Activated CD4-positive, alpha-beta T cell treated with anti-CD3 and anti-CD28 coated beads for 36 hours (primary cell): ENCODE results near the gene HKDC1. TPM values are rescaled to one million over a fixed set of nuclear protein-coding genes. Genes with fewer than 3 reads are reported as not detected.
"Not testable (repeated sequence)": the region's sequence is repeated elsewhere in the genome, so short reads cannot be mapped to it uniquely, and the experiment has no call there.

Experiments
- ATAC-seq: fragments of 200-7000 bp; cut with Tn5 transposase; one replicate; pipeline ENCODE4 v1.10.0; 2021; ENCODE audit warnings: mild to moderate bottlenecking, moderate library complexity
- CTCF ChIA-PET: fragments of 350-600 bp; sonication (Branson Sonifier 250); formaldehyde crosslinking; loops from one replicate; lab custom pipeline; 2021; ENCODE audit warnings: antibody characterized with exemption; lab: Charles Lee
- POLR2A ChIA-PET: fragments of 350-600 bp; sonication (Branson Sonifier 250); formaldehyde crosslinking; loops from one replicate; lab custom pipeline; 2021; ENCODE audit warnings: antibody characterized with exemption, inconsistent platforms; lab: Charles Lee
- DNase-seq: peaks from one replicate; pipeline ENCODE4 v3.0.0-alpha.2; 2020
- H3K27ac Mint-ChIP-seq: one replicate; pipeline ENCODE4 v1.8.0; 2021; ENCODE audit warnings: mixed read lengths
- H3K27me3 Mint-ChIP-seq: one replicate; pipeline ENCODE4 v1.8.0; 2021; ENCODE audit warnings: mixed read lengths
- H3K36me3 Mint-ChIP-seq: one replicate; pipeline ENCODE4 v1.8.0; 2021; ENCODE audit warnings: low read depth, mixed read lengths
- H3K4me1 Mint-ChIP-seq: one replicate; pipeline ENCODE4 v1.8.0; 2021; ENCODE audit warnings: mixed read lengths
- H3K4me3 Mint-ChIP-seq: one replicate; pipeline ENCODE4 v1.8.0; 2021; ENCODE audit warnings: mild to moderate bottlenecking, moderate library complexity, mixed read lengths
- H3K9me3 Mint-ChIP-seq: one replicate; pipeline ENCODE4 v1.8.0; 2021; ENCODE audit warnings: low read depth, mixed read lengths
- intact Hi-C, 2 experiments: fragments of 100-400 bp; cut with DNase I in 1 of 2; cut with micrococcal nuclease in 1 of 2; formaldehyde crosslinking; loops; one replicate each; pipeline versions ENCODE4 v1.14.2 to v1.15.1; 2022 to 2024; cut with DNase I, micrococcal nuclease
- total RNA-seq, 2 experiments: library from RNA; stranded (reverse); gene quantifications; one replicate each; pipeline ENCODE4 v1.2.3, GENCODE V29; 2021

Gene HKDC1
- total RNA-seq, 2 experiments from 2014 or later, result 0.30 to 0.80 TPM

DNA sequence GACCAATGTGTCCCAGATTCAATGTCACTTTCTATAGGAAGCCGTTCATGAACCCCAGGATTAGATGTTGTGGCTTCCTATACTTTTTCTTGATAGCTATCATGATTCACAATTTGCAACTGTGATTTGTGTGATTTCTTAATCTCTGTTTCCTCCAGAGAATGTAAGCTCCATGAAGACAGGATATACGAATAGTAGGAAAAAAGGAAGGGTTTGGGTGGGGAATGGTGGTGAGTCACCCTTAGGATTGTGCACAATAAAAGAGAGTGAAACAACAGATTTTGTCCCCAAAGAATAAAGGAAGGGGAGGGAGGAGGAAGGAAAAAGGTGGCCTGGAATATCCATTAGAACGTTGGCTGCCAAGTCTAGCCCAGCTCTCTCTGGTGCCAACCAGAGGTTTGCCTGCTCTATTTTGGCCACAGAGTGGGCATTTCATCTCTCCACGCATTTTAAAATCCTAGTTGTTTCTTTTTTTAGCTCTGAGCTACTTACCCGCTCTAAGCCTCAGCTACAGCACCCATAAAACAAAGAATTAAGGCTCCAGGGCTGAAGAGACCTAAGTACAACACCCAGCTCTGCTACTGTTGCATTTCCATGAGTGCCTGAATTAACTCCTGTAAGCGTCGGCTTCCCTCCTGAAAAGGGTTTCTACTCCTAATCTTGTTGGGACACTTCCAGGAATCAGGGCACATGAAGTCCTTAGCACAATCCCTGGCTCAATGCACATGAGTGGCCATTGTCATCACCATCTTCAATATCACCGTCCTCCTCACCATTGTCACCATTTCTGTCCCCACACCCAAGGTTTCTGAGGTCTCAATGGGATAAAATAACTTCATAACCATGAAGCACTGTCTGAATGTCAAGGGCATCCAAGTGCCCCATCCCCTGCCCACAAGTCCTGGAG, 61.6 kb downstream of the HKDC1 start:
- POLR2A ChIA-PET, result no interaction called here
- H3K9me3 Mint-ChIP-seq, result no peaks in the 10 kb centered on the region
- DNase-seq (no peak), ATAC-seq (no peak)
- no peaks in the 10 kb centered on the region for H3K4me1 Mint-ChIP-seq
- H3K27ac Mint-ChIP-seq, result no peak overlapping the region
- CTCF ChIA-PET, result interaction anchor here (0.6 to 1.1 kb wide), 5 partner anchors 64 to 434 kb away, joined by 3 to 5 read pairs (median 4); no protein-coding TSS in a partner anchor
- H3K4me3 Mint-ChIP-seq, result no peak overlapping the region
- no peaks in the 10 kb centered on the region for H3K27me3 Mint-ChIP-seq
- H3K36me3 Mint-ChIP-seq, result no peaks in the 10 kb centered on the region
- intact Hi-C loops, result no loop called here

GRCh38 chr10:69284402-69284801, 64.3 kb downstream of the HKDC1 start:
- H3K36me3 Mint-ChIP-seq, POLR2A ChIA-PET, H3K4me3 Mint-ChIP-seq, H3K27ac Mint-ChIP-seq, H3K9me3 Mint-ChIP-seq, ATAC-seq, DNase-seq, H3K27me3 Mint-ChIP-seq, H3K4me1 Mint-ChIP-seq, intact Hi-C loops: not testable (repeated sequence)
- CTCF ChIA-PET, result interaction anchor here (0.6 kb wide), 1 partner anchor 189 kb away, joined by 5 read pairs; no protein-coding TSS in a partner anchor

GRCh38 chr10:69285699-69286098, 65.6 kb downstream of the HKDC1 start:
- Mint-ChIP-seq H3K4me1 (no peaks in the 10 kb centered on the region), H3K9me3 (no peaks in the 10 kb centered on the region), H3K27me3 (no peaks in the 10 kb centered on the region), H3K4me3 (no peak overlapping the region), H3K36me3 (no peaks in the 10 kb centered on the region), H3K27ac (no peak overlapping the region)
- intact Hi-C loops, result no loop called here
- ATAC-seq (no peak), DNase-seq (no peak)
- CTCF ChIA-PET, result interaction anchor here (0.6 to 0.7 kb wide), 3 partner anchors 25 to 995 kb away, joined by 3 to 4 read pairs (median 3); no protein-coding TSS in a partner anchor
- POLR2A ChIA-PET, result no interaction called here

DNA sequence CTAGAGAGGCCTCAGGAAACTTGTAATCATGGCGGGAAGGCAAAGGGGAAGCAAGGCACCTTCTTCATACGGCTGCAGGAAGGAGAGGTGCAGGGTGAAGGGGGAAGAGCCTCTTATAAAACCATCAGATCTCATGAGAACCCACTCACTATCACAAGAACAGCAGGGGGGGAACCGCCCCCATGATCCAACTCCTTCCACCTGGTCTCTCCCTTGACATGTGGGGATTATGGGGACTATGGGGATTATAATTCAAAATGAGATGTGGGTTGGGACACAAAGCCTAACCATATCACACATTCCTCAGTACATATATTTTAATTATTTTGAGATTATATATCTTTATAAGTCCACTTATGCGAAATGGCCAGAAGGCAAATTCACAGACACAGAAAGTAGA, 67.0 kb downstream of the HKDC1 start:
- Mint-ChIP-seq H3K36me3 (no peaks in the 10 kb centered on the region), H3K9me3 (no peaks in the 10 kb centered on the region), H3K27ac (no peak overlapping the region), H3K4me3 (no peak overlapping the region), H3K27me3 (no peaks in the 10 kb centered on the region), H3K4me1 (no peaks in the 10 kb centered on the region)
- intact Hi-C loops, result no loop called here
- DNase-seq, result no peak
- ChIA-PET CTCF (interaction anchor here (0.6 kb wide), 1 partner anchor 625 kb away, joined by 3 read pairs; no protein-coding TSS in a partner anchor), POLR2A (no interaction called here)
- ATAC-seq, result no peak

- H3K9me3 Mint-ChIP-seq, result no peaks in the 10 kb centered on the region
- intact Hi-C loops, result no loop called here
- no peaks in the 10 kb centered on the region for H3K4me1 Mint-ChIP-seq
- ATAC-seq (no peak), DNase-seq (no peak)
- no peak overlapping the region for H3K4me3 Mint-ChIP-seq
- no peaks in the 10 kb centered on the region for H3K36me3 Mint-ChIP-seq
- CTCF ChIA-PET, result no interaction called here
- H3K27me3 Mint-ChIP-seq, result no peaks in the 10 kb centered on the region
- POLR2A ChIA-PET, result no interaction called here
- H3K27ac Mint-ChIP-seq, result no peak overlapping the region
Observed at GRCh38 chr10:69290993-69291392, 70.9 kb downstream of the HKDC1 start.

GRCh38 chr10:69292459-69292858, 72.3 kb downstream of the HKDC1 start:
- no peak overlapping the region for H3K4me3 Mint-ChIP-seq
- CTCF ChIA-PET, result interaction anchor here (0.6 kb wide), 1 partner anchor 90 kb away, joined by 3 read pairs; no protein-coding TSS in a partner anchor
- intact Hi-C loops, result no loop called here
- H3K4me1 Mint-ChIP-seq, result no peaks in the 10 kb centered on the region
- H3K27me3 Mint-ChIP-seq, result no peaks in the 10 kb centered on the region
- ATAC-seq (no peak), DNase-seq (no peak)
- POLR2A ChIA-PET, result interaction anchor here (0.7 kb wide), 1 partner anchor 345 kb away, joined by 3 read pairs; no protein-coding TSS in a partner anchor
- H3K27ac Mint-ChIP-seq, result no peak overlapping the region
- H3K36me3 Mint-ChIP-seq, result no peaks in the 10 kb centered on the region
- H3K9me3 Mint-ChIP-seq, result no peaks in the 10 kb centered on the region

DNA sequence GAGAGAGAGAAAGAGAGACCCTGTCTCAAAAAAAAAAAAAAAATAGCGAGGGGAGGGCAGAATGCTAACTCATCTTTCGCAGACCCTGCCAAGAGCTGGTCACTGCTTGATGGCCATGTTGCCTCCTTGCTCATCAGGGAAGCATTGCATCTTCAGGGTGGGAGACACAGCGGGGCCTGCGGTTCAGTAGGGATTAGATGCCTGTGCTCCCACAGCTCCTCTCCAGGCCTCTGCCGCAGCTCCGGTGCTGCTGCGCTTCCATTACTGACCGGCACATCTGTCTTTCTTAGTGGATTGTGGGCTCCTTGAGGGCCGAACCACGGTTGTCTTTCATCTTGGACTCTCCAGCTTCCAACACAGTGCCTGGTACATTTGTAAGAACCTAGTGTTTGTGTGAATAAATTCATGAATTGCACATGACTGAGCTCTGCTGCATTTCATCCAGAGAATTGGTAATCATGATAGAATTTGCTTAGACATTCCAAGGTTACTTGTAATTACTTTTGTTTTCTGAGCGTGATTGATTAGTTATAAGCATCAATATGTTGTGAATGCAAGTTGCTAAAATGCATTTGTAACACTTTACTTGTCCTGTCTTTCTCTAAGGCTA, 75.0 kb downstream of the HKDC1 start:
- POLR2A ChIA-PET, result no interaction called here
- Mint-ChIP-seq H3K36me3 (no peaks in the 10 kb centered on the region), H3K4me3 (no peak overlapping the region), H3K4me1 (no peaks in the 10 kb centered on the region), H3K9me3 (no peaks in the 10 kb centered on the region), H3K27me3 (no peaks in the 10 kb centered on the region), H3K27ac (no peak overlapping the region)
- ATAC-seq, result no peak
- CTCF ChIA-PET, result interaction anchor here (0.6 to 0.7 kb wide), 2 partner anchors 70 to 130 kb away, joined by 3 read pairs; no protein-coding TSS in a partner anchor
- no peak for DNase-seq
- intact Hi-C loops, result no loop called here

GRCh38 chr10:69303632-69304051, 83.5 kb downstream of the HKDC1 start:
- intact Hi-C loops, result no loop called here
- peaks cover 5% of the 10 kb centered on the region for H3K4me1 Mint-ChIP-seq
- no peaks in the 10 kb centered on the region for H3K36me3 Mint-ChIP-seq
- DNase-seq (peak; percentile 44), ATAC-seq (peak; percentile 61)
- H3K27me3 Mint-ChIP-seq, result no peaks in the 10 kb centered on the region
- H3K27ac Mint-ChIP-seq, result no peak overlapping the region
- ChIA-PET POLR2A (interaction anchor here (0.7 kb wide), 1 partner anchor 83 kb away, joined by 5 read pairs; no protein-coding TSS in a partner anchor), CTCF (interaction anchor here (1.3 kb wide), 1 partner anchor 89 kb away, joined by 4 read pairs; no protein-coding TSS in a partner anchor)
- H3K4me3 Mint-ChIP-seq, result no peak overlapping the region
- no peaks in the 10 kb centered on the region for H3K9me3 Mint-ChIP-seq

DNA sequence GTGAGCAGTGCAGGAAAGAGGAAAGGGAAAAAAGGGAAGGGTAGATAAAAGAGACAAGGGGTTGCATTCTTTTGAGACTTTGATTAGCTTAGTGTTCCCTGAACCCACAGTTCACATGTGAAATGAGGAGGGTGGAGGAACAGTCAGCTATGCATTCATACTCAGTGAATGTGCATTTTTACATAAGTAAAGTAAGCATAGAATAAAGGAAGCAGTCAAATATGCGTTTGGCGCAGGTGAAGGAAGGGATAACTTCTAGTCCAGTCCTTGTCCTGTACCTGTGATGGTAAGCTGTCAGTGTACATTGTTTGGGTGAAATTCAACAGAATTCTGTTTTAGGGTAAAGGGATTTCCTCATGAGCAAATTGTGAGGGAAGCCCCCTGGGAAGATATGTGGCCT, 86.3 kb downstream of the HKDC1 start:
- DNase-seq, result no peak
- ChIA-PET POLR2A (no interaction called here), CTCF (interaction anchor here (0.6 to 0.8 kb wide), 3 partner anchors 10 to 1058 kb away, joined by 3 read pairs; no protein-coding TSS in a partner anchor)
- H3K4me3 Mint-ChIP-seq, result no peak overlapping the region
- H3K27ac Mint-ChIP-seq, result no peak overlapping the region
- H3K27me3 Mint-ChIP-seq, result no peaks in the 10 kb centered on the region
- H3K9me3 Mint-ChIP-seq, result no peaks in the 10 kb centered on the region
- H3K4me1 Mint-ChIP-seq, result peaks cover 5% of the 10 kb centered on the region
- intact Hi-C loops, result no loop called here
- no peaks in the 10 kb centered on the region for H3K36me3 Mint-ChIP-seq
- no peak for ATAC-seq

DNA sequence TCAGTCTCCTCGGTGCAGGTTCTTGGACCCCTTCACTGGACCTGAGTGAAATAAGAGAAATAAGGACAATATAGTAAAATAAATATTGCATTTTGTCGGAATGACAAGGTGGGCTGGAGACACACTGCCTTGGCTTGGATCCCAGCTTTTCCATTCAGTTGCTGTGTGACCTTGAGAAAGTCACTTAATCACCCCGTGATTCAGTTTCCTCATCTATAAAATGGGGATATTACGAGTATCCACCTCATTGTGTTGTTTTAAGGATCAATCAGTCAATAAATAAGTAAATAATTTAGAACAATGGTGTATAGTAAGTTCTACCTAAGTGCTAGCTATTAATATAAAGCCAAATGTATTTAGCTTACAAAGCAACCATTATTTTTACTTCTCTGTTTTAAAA, 87.3 kb downstream of the HKDC1 start:
- Mint-ChIP-seq H3K9me3 (no peaks in the 10 kb centered on the region), H3K4me1 (peaks cover 5% of the 10 kb centered on the region), H3K36me3 (no peaks in the 10 kb centered on the region), H3K27me3 (no peaks in the 10 kb centered on the region), H3K4me3 (no peak overlapping the region), H3K27ac (no peak overlapping the region)
- ChIA-PET POLR2A (interaction anchor here (0.6 kb wide), 1 partner anchor 44 kb away, joined by 6 read pairs; no protein-coding TSS in a partner anchor), CTCF (interaction anchor here (1.2 kb wide), 1 partner anchor 10 kb away, joined by 5 read pairs; no protein-coding TSS in a partner anchor)
- no peak for DNase-seq
- ATAC-seq, result no peak
- intact Hi-C loops, result no loop called here

GRCh38 chr10:69308304-69308703, 88.2 kb downstream of the HKDC1 start:
- POLR2A ChIA-PET, H3K4me1 Mint-ChIP-seq, H3K36me3 Mint-ChIP-seq, H3K4me3 Mint-ChIP-seq, H3K9me3 Mint-ChIP-seq, H3K27ac Mint-ChIP-seq, H3K27me3 Mint-ChIP-seq, intact Hi-C loops, ATAC-seq, CTCF ChIA-PET, DNase-seq: not testable (repeated sequence)
